HFFc6 (cell line): ENCODE results near the gene MROH2A. TPM values are rescaled to one million over a fixed set of nuclear protein-coding genes. Genes with fewer than 3 reads are reported as not detected.
A peak's percentile ranks its signal among the peaks of the same experiment; 100 is the strongest.

Source experiments
- DNase-seq: peaks from one replicate; pipeline ENCODE4 v3.0.0-alpha.2; 2018
- H3K27ac Mint-ChIP-seq: 2 replicates; pipeline ENCODE4 v1.8.0; 2020; ENCODE audit warnings: mild to moderate bottlenecking, mixed read lengths
- H3K27me3 Mint-ChIP-seq: 2 replicates; pipeline ENCODE4 v1.8.0; 2021; ENCODE audit warnings: mild to moderate bottlenecking, moderate library complexity, mixed read lengths; ENCODE audit not compliant: insufficient read depth
- H3K36me3 Mint-ChIP-seq: 2 replicates; pipeline ENCODE4 v1.8.0; 2021; ENCODE audit warnings: low read depth, mixed read lengths
- H3K4me1 Mint-ChIP-seq: 2 replicates; pipeline ENCODE4 v1.8.0; 2020; ENCODE audit warnings: low read depth, mixed read lengths
- H3K4me3 Mint-ChIP-seq: 2 replicates; pipeline ENCODE4 v1.8.0; 2020; ENCODE audit warnings: mild to moderate bottlenecking, moderate library complexity, mixed read lengths
- H3K9me3 Mint-ChIP-seq: 2 replicates; pipeline ENCODE4 v1.8.0; 2020; ENCODE audit warnings: mild to moderate bottlenecking, mixed read lengths
- total RNA-seq, 6 experiments: library from RNA; stranded (reverse); fragmentation: NEBNext Ultra II Directional; extraction: Animal tissue kit (Norgen Biotek cat#: 25700); gene quantifications; 2 replicates in 1 of 6; 3 replicates in 5 of 6; pipeline ENCODE4 v1.2.3, GENCODE V29; 2021
- TF ChIP-seq, protein P1 (sequence below): fragments of 200-600 bp; sonication (generic); IDR thresholded peaks from 2 replicates; pipeline ENCODE4 v1.5.0; 2021; ENCODE audit warnings: antibody characterized with exemption, mild to moderate bottlenecking

MROH2A gene
- total RNA-seq, 6 experiments from 2014 or later: not detected

DNA sequence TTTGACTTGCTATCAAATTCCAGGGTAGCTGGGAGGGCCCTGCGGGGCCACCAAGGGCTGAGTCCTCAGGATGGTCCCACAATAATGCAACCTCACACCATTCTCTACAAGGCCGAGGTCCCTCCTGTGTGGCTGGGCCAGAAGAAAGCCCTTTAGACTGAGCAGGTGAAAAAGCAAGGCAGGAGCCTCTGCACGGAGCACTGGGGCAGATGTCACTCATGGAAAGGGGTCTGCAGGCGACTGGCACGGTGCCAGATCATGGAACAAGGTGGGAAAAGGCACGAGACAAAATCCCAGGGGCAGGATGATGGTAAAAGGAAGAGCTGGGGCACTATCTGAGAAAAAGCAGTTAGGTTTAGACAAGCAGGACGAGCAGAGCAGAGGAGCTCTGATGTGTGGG, 60.1 kb downstream of the MROH2A start:
- DNase-seq: no peak
- Mint-ChIP-seq H3K4me1 (peaks cover 10% of the 10 kb centered on the region), H3K27me3 (no peaks in the 10 kb centered on the region; the same call in 1 of the 2 replicates), H3K4me3 (no peak overlapping the region), H3K27ac (peak overlapping the region; percentile 56), H3K9me3 (no peaks in the 10 kb centered on the region), H3K36me3 (peaks cover 52% of the 10 kb centered on the region)
- TF ChIP-seq, protein P1, sequence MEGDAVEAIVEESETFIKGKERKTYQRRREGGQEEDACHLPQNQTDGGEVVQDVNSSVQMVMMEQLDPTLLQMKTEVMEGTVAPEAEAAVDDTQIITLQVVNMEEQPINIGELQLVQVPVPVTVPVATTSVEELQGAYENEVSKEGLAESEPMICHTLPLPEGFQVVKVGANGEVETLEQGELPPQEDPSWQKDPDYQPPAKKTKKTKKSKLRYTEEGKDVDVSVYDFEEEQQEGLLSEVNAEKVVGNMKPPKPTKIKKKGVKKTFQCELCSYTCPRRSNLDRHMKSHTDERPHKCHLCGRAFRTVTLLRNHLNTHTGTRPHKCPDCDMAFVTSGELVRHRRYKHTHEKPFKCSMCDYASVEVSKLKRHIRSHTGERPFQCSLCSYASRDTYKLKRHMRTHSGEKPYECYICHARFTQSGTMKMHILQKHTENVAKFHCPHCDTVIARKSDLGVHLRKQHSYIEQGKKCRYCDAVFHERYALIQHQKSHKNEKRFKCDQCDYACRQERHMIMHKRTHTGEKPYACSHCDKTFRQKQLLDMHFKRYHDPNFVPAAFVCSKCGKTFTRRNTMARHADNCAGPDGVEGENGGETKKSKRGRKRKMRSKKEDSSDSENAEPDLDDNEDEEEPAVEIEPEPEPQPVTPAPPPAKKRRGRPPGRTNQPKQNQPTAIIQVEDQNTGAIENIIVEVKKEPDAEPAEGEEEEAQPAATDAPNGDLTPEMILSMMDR: no peak

DNA sequence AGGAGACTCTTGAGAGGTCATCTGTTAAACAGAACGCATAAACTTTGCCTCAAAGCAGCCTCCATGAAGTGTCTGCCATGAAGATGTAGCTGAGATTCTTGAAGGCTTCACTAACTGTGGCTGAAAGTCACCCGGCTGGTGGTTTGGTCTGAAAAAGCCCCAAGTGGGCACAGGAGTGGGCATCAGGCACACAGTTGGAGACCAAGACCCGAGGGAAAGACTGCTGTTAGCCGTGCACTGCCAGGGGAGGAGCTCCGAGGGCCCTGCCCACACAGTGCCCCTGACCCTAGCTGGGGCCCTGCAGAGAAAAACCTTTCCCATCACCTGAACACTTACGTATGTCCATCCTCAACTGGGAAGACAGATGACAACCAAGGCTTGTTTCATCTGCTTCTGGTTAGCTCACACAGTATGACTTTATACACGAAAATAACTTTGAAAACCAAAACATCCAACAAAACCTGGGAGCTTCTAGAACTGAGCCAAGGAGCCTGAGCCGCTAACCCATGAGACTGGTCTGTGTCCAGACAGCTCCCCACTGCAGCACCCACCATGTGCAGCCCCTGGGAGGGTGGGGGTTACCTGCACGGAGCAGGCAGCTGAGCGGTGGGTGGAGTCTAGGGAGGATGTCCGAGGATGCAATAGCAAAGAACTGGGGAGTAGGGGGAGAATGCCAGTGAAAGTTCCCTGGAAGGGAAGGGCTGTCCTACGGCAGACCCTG, 60.8 kb downstream of the MROH2A start:
- Mint-ChIP-seq H3K9me3 (no peaks in the 10 kb centered on the region), H3K4me1 (peaks cover 10% of the 10 kb centered on the region), H3K27ac (peak overlapping the region; percentile 56; the same call in 1 of the 2 replicates), H3K27me3 (no peaks in the 10 kb centered on the region; the same call in 1 of the 2 replicates), H3K4me3 (no peak overlapping the region; the same call in 1 of the 2 replicates), H3K36me3 (peaks cover 59% of the 10 kb centered on the region)
- DNase-seq: no peak
- TF ChIP-seq, protein P1: no peak

DNA sequence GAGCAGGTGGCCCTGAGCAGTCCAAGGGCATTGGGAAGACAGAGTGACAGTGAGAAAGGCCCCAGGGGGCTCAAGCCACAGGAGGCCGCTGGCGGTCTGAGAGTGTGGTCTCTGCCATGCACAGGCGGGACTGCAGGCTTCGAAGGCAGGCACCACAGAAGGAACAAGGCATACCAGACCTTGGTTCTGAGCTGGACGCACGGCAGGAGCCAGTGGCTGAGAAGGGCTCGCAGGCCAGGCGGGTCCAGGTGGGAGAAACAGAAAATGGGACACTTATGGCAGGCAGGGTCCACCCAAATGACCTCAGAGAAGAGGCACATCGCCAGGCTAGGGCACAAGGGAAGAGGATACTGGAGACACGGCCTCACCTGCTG, 61.3 kb downstream of the MROH2A start:
- Mint-ChIP-seq H3K27me3 (no peaks in the 10 kb centered on the region; the same call in 1 of the 2 replicates), H3K36me3 (peaks cover 62% of the 10 kb centered on the region), H3K27ac (no peak overlapping the region), H3K4me3 (no peak overlapping the region), H3K4me1 (peaks cover 10% of the 10 kb centered on the region), H3K9me3 (no peaks in the 10 kb centered on the region)
- TF ChIP-seq, protein P1: no peak
- DNase-seq: no peak

DNA sequence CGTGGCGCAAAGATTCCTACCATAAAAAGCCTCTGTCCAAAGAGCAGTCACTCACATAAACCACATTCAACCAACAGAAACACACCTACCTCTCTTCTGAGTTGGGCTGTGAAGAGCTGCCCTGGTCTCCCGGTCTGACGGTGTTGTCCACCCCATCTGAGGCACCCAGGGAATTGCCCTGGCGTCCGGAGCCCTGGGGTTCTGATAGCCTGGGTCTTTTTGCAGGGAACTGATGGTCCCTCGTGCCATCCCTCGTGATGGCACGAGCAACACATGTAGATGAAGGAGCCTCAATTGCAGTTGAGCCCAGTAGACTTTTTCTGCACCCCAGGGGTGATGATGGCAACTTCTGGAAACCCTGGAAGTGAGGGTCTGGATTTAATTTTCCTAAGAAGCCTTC, 62.4 kb downstream of the MROH2A start:
- no peak overlapping the region for H3K27ac Mint-ChIP-seq
- peaks cover 58% of the 10 kb centered on the region for H3K36me3 Mint-ChIP-seq
- TF ChIP-seq, protein P1: no peak
- no peaks in the 10 kb centered on the region; the same call in 1 of the 2 replicates for H3K27me3 Mint-ChIP-seq
- peaks cover 10% of the 10 kb centered on the region for H3K4me1 Mint-ChIP-seq
- H3K4me3 Mint-ChIP-seq: no peak overlapping the region
- no peak for DNase-seq
- no peaks in the 10 kb centered on the region for H3K9me3 Mint-ChIP-seq

DNA sequence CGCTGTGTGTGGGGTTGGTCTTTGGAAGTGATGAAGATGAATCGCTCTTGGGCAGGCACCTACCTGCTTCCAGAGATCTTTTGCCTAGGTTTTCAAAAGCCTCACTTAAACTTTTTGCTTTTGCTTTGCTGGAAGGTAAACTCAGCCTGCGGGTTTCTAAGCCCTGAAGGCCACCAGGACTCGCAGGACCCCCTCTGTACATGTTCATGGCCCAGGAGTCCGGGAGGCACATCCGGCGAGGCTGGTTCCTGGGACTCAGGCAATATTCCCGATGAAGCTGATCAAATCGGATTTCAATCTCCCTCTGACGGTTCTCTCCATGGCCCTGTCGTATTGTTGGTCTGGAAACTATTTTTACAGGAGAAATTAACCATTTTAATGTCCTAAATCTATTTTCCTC, 63.1 kb downstream of the MROH2A start:
- Mint-ChIP-seq H3K27me3 (no peaks in the 10 kb centered on the region; the same call in 1 of the 2 replicates), H3K36me3 (peaks cover 63% of the 10 kb centered on the region), H3K4me1 (peaks cover 10% of the 10 kb centered on the region), H3K4me3 (no peak overlapping the region), H3K27ac (no peak overlapping the region), H3K9me3 (no peaks in the 10 kb centered on the region)
- DNase-seq: no peak
- TF ChIP-seq, protein P1: no peak
